Loucy (cell line): ENCODE data around the gene CCL26.

Source experiments
- H2AFZ ChIP-seq: fragments of 200-600 bp; sonication (generic); 2 replicates; pipeline ENCODE4 v1.6.0; 2016; ENCODE audit warnings: antibody characterized with exemption, mild to moderate bottlenecking, low read length, moderate library complexity
- H3F3A ChIP-seq: fragments of 200-600 bp; 2 replicates; pipeline ENCODE4 v1.6.0; 2016; ENCODE audit warnings: antibody characterized with exemption, low read depth, mild to moderate bottlenecking
- H3K27me3 ChIP-seq: fragments of 200-600 bp; sonication (generic); 2 replicates; pipeline ENCODE4 v1.6.1; 2014; ENCODE audit warnings: low read length, mild to moderate bottlenecking; ENCODE audit not compliant: insufficient read depth, poor library complexity, severe bottlenecking
- H3K36me3 ChIP-seq: fragments of 200-600 bp; sonication (generic); 2 replicates; pipeline ENCODE4 v1.6.1; 2016; ENCODE audit warnings: low read length; ENCODE audit not compliant: insufficient read depth
- H3K4me1 ChIP-seq: fragments of 200-600 bp; sonication (generic); 2 replicates; pipeline ENCODE4 v1.5.1; 2014; ENCODE audit warnings: low read length, mild to moderate bottlenecking; ENCODE audit not compliant: insufficient read depth, poor library complexity, severe bottlenecking
- H3K4me2 ChIP-seq: fragments of 200-600 bp; sonication (generic); 2 replicates; pipeline ENCODE4 v1.6.0; 2014; ENCODE audit warnings: antibody characterized with exemption, low read length, low read depth, mild to moderate bottlenecking; ENCODE audit not compliant: poor library complexity, severe bottlenecking
- H3K4me3 ChIP-seq: fragments of 200-600 bp; sonication (generic); 2 replicates; pipeline ENCODE4 v1.5.1; 2014; ENCODE audit warnings: low read length, mild to moderate bottlenecking, mixed read lengths; ENCODE audit not compliant: poor library complexity, severe bottlenecking
- H3K79me2 ChIP-seq: fragments of 200-600 bp; sonication (generic); 2 replicates; pipeline ENCODE4 v1.6.1; 2014; ENCODE audit warnings: low read length; ENCODE audit not compliant: insufficient read depth
- H3K9ac ChIP-seq: fragments of 200-600 bp; sonication (generic); 2 replicates; pipeline ENCODE4 v1.6.0; 2014; ENCODE audit warnings: mild to moderate bottlenecking, low read depth, low read length, moderate library complexity; ENCODE audit not compliant: poor library complexity, severe bottlenecking
- H3K9me2 ChIP-seq: fragments of 200-600 bp; sonication (generic); replicated peaks from 2 replicates; pipeline ENCODE4 v1.6.1; 2016; ENCODE audit warnings: low read depth, low read length, mixed read lengths
- H3K9me3 ChIP-seq: fragments of 200-600 bp; sonication (generic); 2 replicates; pipeline ENCODE4 v1.6.1; 2014; ENCODE audit warnings: mild to moderate bottlenecking, antibody characterized with exemption, low read length, low read depth; ENCODE audit not compliant: insufficient read depth
- H4K20me1 ChIP-seq: fragments of 200-600 bp; sonication (generic); 2 replicates; pipeline ENCODE4 v1.6.0; 2014; ENCODE audit warnings: antibody characterized with exemption, low read length, mild to moderate bottlenecking; ENCODE audit not compliant: insufficient read depth, poor library complexity, severe bottlenecking
- EZH2phosphoT487 ChIP-seq: fragments of 200-600 bp; IDR thresholded peaks from 2 replicates; pipeline ENCODE4 v1.6.1; 2018; ENCODE audit warnings: antibody characterized with exemption, mild to moderate bottlenecking, moderate library complexity, borderline replicate concordance
- TF ChIP-seq, protein P1 (sequence below): fragments of 200-600 bp; sonication (generic); conservative IDR thresholded peaks from 2 replicates; pipeline ENCODE4 v1.5.1; 2014; ENCODE audit warnings: mild to moderate bottlenecking, antibody characterized with exemption, low read length

The CCL26 gene

GRCh38 chr7:75806560-75807307 lies 34.7 kb upstream of the CCL26 start:
- Histone ChIP-seq H3K9me3 (peaks cover 8% of the 10 kb centered on the region), H3K4me2 (no peak overlapping the region), H2AFZ (no peak overlapping the region), H3K9ac (no peak overlapping the region), H3K4me1 (no peaks in the 10 kb centered on the region), H3K79me2 (no peaks in the 10 kb centered on the region), H3K27me3 (no peaks in the 10 kb centered on the region), H3K9me2 (no peaks in the 10 kb centered on the region), H3K36me3 (no peaks in the 10 kb centered on the region), H3F3A (no peaks in the 10 kb centered on the region), H4K20me1 (no peaks in the 10 kb centered on the region), H3K4me3 (no peak overlapping the region)
- TF ChIP-seq, protein P1, sequence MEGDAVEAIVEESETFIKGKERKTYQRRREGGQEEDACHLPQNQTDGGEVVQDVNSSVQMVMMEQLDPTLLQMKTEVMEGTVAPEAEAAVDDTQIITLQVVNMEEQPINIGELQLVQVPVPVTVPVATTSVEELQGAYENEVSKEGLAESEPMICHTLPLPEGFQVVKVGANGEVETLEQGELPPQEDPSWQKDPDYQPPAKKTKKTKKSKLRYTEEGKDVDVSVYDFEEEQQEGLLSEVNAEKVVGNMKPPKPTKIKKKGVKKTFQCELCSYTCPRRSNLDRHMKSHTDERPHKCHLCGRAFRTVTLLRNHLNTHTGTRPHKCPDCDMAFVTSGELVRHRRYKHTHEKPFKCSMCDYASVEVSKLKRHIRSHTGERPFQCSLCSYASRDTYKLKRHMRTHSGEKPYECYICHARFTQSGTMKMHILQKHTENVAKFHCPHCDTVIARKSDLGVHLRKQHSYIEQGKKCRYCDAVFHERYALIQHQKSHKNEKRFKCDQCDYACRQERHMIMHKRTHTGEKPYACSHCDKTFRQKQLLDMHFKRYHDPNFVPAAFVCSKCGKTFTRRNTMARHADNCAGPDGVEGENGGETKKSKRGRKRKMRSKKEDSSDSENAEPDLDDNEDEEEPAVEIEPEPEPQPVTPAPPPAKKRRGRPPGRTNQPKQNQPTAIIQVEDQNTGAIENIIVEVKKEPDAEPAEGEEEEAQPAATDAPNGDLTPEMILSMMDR = no peak

GRCh38 chr7:75804705-75805104 lies 32.7 kb upstream of the CCL26 start:
- Histone ChIP-seq H2AFZ (no peak overlapping the region), H4K20me1 (no peaks in the 10 kb centered on the region), H3F3A (no peaks in the 10 kb centered on the region), H3K9me3 (peaks cover 8% of the 10 kb centered on the region), H3K9me2 (no peaks in the 10 kb centered on the region), H3K27me3 (no peaks in the 10 kb centered on the region), H3K36me3 (no peaks in the 10 kb centered on the region), H3K9ac (no peak overlapping the region), H3K79me2 (no peaks in the 10 kb centered on the region), H3K4me2 (no peak overlapping the region), H3K4me3 (no peak overlapping the region), H3K4me1 (no peaks in the 10 kb centered on the region)
- TF ChIP-seq EZH2phosphoT487 = no peak
- TF ChIP-seq, protein P1 = no peak

- H3K9me3 ChIP-seq = peaks cover 8% of the 10 kb centered on the region
- H3K4me2 ChIP-seq = no peak overlapping the region
- H3K27me3 ChIP-seq = no peaks in the 10 kb centered on the region
- H4K20me1 ChIP-seq = no peaks in the 10 kb centered on the region
- no peaks in the 10 kb centered on the region for H3K36me3 ChIP-seq
- no peak overlapping the region for H2AFZ ChIP-seq
- TF ChIP-seq, protein P1 = no peak
- TF ChIP-seq EZH2phosphoT487 = no peak
- H3K9me2 ChIP-seq = no peaks in the 10 kb centered on the region
- no peak overlapping the region for H3K4me3 ChIP-seq
- no peaks in the 10 kb centered on the region for H3K4me1 ChIP-seq
- no peak overlapping the region for H3K9ac ChIP-seq
- H3K79me2 ChIP-seq = no peaks in the 10 kb centered on the region
- no peaks in the 10 kb centered on the region for H3F3A ChIP-seq
Measured at GRCh38 chr7:75804004-75804403, 32.0 kb upstream of the CCL26 start.
